ENCODE data around the gene HOXC5.

GRCh38 chr12:54054742-54055194 is 21.9 kb downstream of the HOXC5 start:
- TF ChIP-seq, protein P1, sequence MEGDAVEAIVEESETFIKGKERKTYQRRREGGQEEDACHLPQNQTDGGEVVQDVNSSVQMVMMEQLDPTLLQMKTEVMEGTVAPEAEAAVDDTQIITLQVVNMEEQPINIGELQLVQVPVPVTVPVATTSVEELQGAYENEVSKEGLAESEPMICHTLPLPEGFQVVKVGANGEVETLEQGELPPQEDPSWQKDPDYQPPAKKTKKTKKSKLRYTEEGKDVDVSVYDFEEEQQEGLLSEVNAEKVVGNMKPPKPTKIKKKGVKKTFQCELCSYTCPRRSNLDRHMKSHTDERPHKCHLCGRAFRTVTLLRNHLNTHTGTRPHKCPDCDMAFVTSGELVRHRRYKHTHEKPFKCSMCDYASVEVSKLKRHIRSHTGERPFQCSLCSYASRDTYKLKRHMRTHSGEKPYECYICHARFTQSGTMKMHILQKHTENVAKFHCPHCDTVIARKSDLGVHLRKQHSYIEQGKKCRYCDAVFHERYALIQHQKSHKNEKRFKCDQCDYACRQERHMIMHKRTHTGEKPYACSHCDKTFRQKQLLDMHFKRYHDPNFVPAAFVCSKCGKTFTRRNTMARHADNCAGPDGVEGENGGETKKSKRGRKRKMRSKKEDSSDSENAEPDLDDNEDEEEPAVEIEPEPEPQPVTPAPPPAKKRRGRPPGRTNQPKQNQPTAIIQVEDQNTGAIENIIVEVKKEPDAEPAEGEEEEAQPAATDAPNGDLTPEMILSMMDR (IDR thresholded peaks at IDR 0.05) = no peak
- TF ChIP-seq POLR2A (IDR thresholded peaks at IDR 0.05) (no peak), EP300 (IDR thresholded peaks at IDR 0.05) (no peak)
